Esophagus muscularis mucosa (tissue), 4 donors: Measurements from ENCODE around the gene CHRND.

Experiments used
- EP300 ChIP-seq: sonication (generic); formaldehyde crosslinking; IDR thresholded peaks from one replicate; pipeline ENCODE4 v1.6.1; 2017; ENCODE audit warnings: antibody characterized with exemption
- POLR2A ChIP-seq: fragments of 450-650 bp; IDR thresholded peaks from one replicate; pipeline ENCODE4 v1.6.1; 2017; ENCODE audit warnings: antibody characterized with exemption, moderate library complexity, mild to moderate bottlenecking, low read depth
- POLR2AphosphoS5 ChIP-seq, 2 donors: sonication (generic); formaldehyde crosslinking; IDR thresholded peaks; one replicate each; pipeline ENCODE4 v1.6.1; 2017; ENCODE audit warnings: antibody characterized with exemption in 2 of 2
- TF ChIP-seq, protein P1 (sequence below), 3 experiments: fragments of 200-600 bp in 2 of 3; fragments of 450-650 bp in 1 of 3; sonication (generic) in 2 of 3; IDR thresholded peaks; one replicate each; pipeline ENCODE4 v1.5.1; 2017 to 2019; ENCODE audit warnings: antibody characterized with exemption in 3 of 3, mild to moderate bottlenecking in 2 of 3, moderate library complexity in 1 of 3

GRCh38 chr2:232488721-232489300 is 37.1 kb upstream of the CHRND start:
- TF ChIP-seq POLR2A (no peak), POLR2AphosphoS5 (IDR thresholded peaks at IDR 0.05) (no peak), EP300 (no peak)
- TF ChIP-seq, protein P1, sequence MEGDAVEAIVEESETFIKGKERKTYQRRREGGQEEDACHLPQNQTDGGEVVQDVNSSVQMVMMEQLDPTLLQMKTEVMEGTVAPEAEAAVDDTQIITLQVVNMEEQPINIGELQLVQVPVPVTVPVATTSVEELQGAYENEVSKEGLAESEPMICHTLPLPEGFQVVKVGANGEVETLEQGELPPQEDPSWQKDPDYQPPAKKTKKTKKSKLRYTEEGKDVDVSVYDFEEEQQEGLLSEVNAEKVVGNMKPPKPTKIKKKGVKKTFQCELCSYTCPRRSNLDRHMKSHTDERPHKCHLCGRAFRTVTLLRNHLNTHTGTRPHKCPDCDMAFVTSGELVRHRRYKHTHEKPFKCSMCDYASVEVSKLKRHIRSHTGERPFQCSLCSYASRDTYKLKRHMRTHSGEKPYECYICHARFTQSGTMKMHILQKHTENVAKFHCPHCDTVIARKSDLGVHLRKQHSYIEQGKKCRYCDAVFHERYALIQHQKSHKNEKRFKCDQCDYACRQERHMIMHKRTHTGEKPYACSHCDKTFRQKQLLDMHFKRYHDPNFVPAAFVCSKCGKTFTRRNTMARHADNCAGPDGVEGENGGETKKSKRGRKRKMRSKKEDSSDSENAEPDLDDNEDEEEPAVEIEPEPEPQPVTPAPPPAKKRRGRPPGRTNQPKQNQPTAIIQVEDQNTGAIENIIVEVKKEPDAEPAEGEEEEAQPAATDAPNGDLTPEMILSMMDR (IDR thresholded peaks at IDR 0.05): no peak
